ENCODE data around the gene TSFM.

GRCh38 chr12:57751432-57751787 lies 31.2 kb upstream of the TSFM start:
- TF ChIP-seq CTCF (conservative IDR thresholded peaks at IDR 0.05; ENCODE audit: low read depth, low read length), result no peak
- no peak for TF ChIP-seq EZH2 (IDR thresholded peaks at IDR 0.05; ENCODE audit: borderline replicate concordance, low read depth, low read length, poor library complexity, severe bottlenecking)

All from A673 (cell line).